Endothelial cell (in vitro differentiated cells): ENCODE measurements around the gene MOK. TPM values are rescaled to one million over a fixed set of nuclear protein-coding genes. Genes with fewer than 3 reads are reported as not detected.
A peak's percentile ranks its signal among the peaks of the same experiment; 100 is the strongest.

ENCODE experiments used
- DNase-seq: peaks from one replicate; pipeline ENCODE4 v3.0.0; 2021; ENCODE audit warnings: low spot score
- H3K27ac Mint-ChIP-seq: one replicate; pipeline ENCODE4 v1.8.0; 2021; ENCODE audit warnings: mixed read lengths, inconsistent platforms; ENCODE audit not compliant: unreplicated experiment
- H3K27me3 Mint-ChIP-seq: one replicate; pipeline ENCODE4 v1.8.0; 2021; ENCODE audit warnings: mild to moderate bottlenecking, moderate library complexity, mixed read lengths, inconsistent platforms; ENCODE audit not compliant: unreplicated experiment
- H3K36me3 Mint-ChIP-seq: one replicate; pipeline ENCODE4 v1.8.0; 2021; ENCODE audit warnings: mild to moderate bottlenecking, low read depth, mixed read lengths, inconsistent platforms; ENCODE audit not compliant: unreplicated experiment
- H3K4me1 Mint-ChIP-seq: one replicate; pipeline ENCODE4 v1.8.0; 2021; ENCODE audit warnings: mild to moderate bottlenecking, mixed read lengths, inconsistent platforms; ENCODE audit not compliant: unreplicated experiment
- H3K4me3 Mint-ChIP-seq: one replicate; pipeline ENCODE4 v1.8.0; 2021; ENCODE audit warnings: mild to moderate bottlenecking, mixed read lengths, inconsistent platforms; ENCODE audit not compliant: unreplicated experiment
- H3K9me3 Mint-ChIP-seq: one replicate; pipeline ENCODE4 v1.8.0; 2021; ENCODE audit warnings: mixed read lengths, inconsistent platforms; ENCODE audit not compliant: unreplicated experiment
- CTCF ChIP-seq: fragments of 200-600 bp; sonication (generic); IDR thresholded peaks from one replicate; pipeline ENCODE4 v1.5.0; 2021; ENCODE audit warnings: antibody characterized with exemption; ENCODE audit not compliant: unreplicated experiment
- total RNA-seq: library from RNA; stranded (reverse); fragmentation: NEBNext Ultra II Directional; extraction: Animal tissue kit (Norgen Biotek cat#: 25700); gene quantifications from one replicate; pipeline ENCODE4 v1.2.1, GENCODE V29; 2021; ENCODE audit not compliant: unreplicated experiment

Gene MOK
- total RNA-seq, 1 donor from 2014 or later: 5.8 TPM

DNA sequence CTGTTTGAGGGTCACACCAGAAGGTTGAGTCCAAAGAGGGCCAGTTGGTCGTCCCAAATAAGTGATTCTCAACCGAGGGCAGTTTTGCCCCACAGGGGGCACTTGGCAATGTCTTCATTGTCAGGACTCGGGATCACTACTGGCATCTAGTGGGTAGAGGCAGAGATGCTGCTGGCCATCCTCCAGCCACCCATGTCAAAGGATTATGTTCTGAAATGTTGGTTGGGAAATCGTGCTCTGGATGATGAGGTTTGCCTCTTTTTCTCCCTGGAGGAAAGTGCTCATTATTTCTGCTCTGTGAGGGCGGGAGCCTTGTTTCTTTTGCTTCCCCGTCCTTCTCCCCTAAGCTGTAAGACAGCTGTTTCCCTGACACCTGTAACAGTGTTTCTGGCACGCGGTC lies 18.1 kb upstream of the MOK start:
- DNase-seq: peak; percentile 34
- TF ChIP-seq CTCF: no peak
- H3K36me3 Mint-ChIP-seq: peaks cover 4% of the 10 kb centered on the region
- no peaks in the 10 kb centered on the region for H3K9me3 Mint-ChIP-seq
- no peak overlapping the region for H3K27ac Mint-ChIP-seq
- H3K4me3 Mint-ChIP-seq: no peak overlapping the region
- H3K4me1 Mint-ChIP-seq: peaks cover 9% of the 10 kb centered on the region
- peaks cover 5% of the 10 kb centered on the region for H3K27me3 Mint-ChIP-seq

DNA sequence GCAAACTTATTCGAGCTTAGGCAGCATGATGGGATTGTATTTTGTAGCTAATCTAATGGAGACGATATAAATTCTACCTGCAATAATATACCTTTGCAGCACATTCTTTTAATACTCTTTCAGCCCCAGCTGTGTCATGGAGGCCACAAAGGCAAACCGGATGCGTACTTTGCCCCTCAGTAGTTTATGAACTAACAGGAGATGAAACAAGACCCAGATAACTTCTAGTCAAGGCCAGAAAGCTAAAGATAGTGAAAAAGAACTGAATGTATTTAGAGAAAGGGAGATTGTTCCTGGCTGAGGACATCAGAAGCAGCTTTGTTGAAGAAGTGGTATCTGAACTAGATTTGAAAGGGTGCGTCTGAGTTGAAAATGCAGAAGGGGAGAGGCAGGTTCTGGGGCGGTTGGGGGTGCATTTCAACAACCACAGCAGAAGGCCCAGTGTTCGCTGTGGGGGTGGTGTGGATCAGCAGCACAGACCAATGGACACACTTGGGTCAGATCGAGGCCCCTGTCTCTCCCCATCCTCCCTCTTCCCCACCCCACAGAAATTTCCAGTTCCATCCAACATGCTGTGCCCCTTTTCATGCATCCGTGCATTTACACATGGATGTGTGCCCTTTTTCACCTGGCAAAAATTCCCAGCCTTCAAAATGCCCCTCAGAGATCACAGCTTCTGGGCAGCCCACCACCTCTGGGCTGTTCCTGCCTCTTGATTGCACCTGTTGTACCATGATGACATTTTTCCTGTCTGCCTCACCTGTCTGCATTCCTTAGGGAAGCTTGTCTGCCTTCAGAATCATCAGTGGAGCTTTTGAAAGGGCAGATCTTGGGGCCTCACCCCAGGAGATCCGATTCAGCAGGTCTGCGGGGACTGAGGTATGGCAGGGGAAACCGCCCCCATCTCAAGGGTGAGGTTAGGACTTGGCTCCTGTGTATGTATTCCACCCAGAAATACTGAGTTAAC lies 16.8 kb upstream of the MOK start:
- no peak for TF ChIP-seq CTCF
- peak overlapping the region; percentile 54 for H3K27ac Mint-ChIP-seq
- H3K36me3 Mint-ChIP-seq: peaks cover 7% of the 10 kb centered on the region
- DNase-seq: no peak
- H3K4me3 Mint-ChIP-seq: peak overlapping the region; percentile 75
- H3K4me1 Mint-ChIP-seq: peaks cover 11% of the 10 kb centered on the region
- H3K27me3 Mint-ChIP-seq: peaks cover 15% of the 10 kb centered on the region
- no peaks in the 10 kb centered on the region for H3K9me3 Mint-ChIP-seq

- no peak for TF ChIP-seq CTCF
- H3K9me3 Mint-ChIP-seq: no peaks in the 10 kb centered on the region
- no peak for DNase-seq
- peak overlapping the region; percentile 93 for H3K4me3 Mint-ChIP-seq
- peaks cover 10% of the 10 kb centered on the region for H3K36me3 Mint-ChIP-seq
- peaks cover 13% of the 10 kb centered on the region for H3K4me1 Mint-ChIP-seq
- peak overlapping the region; percentile 90 for H3K27ac Mint-ChIP-seq
- peaks cover 20% of the 10 kb centered on the region for H3K27me3 Mint-ChIP-seq
Observed at GRCh38 chr14:102320671-102321455, 15.9 kb upstream of the MOK start.

DNA sequence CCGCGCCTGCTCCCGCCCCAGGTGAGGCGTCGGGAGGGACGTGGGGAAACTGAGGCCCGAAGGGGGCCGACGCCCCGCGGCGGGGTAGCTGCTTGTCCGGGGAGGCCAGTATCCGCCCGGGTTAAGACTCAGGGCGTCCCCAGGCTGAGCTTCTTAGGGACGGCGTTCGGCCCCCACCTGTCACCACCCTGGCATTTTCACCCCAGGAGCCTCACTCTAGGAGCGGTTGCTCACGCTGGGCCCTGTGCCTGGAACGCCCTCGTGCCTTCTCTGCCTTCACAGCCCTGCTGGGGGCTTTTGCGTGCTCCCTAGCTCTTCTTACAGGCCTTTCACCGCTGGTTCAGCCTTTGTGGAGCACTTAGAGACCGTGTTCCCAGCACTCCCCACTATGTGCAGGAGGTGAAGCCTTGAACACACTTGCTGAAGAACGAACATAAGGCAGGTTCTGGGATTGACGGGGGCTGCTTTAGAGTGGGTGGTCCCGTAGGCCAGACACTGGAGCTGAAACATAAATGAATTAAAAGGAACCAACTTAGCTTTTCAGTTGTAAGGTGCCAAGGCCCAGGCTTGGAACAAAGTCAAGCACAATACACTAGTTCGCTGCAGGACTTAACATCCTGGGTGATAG lies 15.2 kb upstream of the MOK start:
- peaks cover 10% of the 10 kb centered on the region for H3K36me3 Mint-ChIP-seq
- H3K9me3 Mint-ChIP-seq: no peaks in the 10 kb centered on the region
- peaks cover 21% of the 10 kb centered on the region for H3K27me3 Mint-ChIP-seq
- peak overlapping the region; percentile 93 for H3K4me3 Mint-ChIP-seq
- peak; percentile 40 for DNase-seq
- no peak for TF ChIP-seq CTCF
- peak overlapping the region; percentile 90 for H3K27ac Mint-ChIP-seq
- peaks cover 13% of the 10 kb centered on the region for H3K4me1 Mint-ChIP-seq
